ENCODE results near the gene ZBTB11. TPM values are rescaled to one million over a fixed set of nuclear protein-coding genes. Genes with fewer than 3 reads are reported as not detected.

ZBTB11 gene
- total and polyA plus RNA-seq, 9 of the 15 experiments (the other 6 are each of a cell fraction or from before 2014, with no cell fraction given), result 6.2 to 31.9 (median 21.4) TPM

DNA sequence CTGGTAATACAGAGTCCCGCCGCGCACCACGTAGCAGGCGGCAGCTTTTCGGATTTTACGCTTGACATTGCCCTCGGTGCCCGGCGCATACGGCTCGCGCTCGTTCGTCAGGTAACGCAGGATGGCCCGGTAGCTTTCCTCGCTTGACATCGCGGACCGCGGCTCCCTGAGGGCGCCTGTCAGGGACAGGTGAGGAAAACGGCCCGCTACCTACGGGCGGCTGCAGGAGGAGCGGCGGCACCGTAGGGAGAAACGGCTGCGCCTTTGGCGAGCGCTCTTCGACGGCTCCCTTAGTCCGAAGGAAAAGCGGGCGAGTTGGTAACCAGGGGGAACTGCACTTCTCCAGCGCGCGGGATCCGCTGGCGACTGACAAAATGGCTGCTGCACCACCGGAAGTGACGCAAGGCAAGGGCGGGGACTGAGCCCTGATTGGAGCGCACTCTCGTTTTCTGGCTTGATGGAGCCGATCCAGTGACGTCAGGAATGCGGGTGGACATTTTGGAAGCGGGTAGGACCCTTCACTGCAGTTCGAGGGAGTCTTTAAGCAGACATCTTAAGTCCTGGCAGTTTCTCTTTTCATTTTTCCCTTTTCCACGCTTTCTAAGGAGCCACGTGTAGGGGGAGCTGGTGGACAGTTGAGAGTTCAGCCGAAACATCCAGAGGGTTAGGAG, at the start of gene ZBTB11 (continued):
- TF ChIP-seq, protein P1, sequence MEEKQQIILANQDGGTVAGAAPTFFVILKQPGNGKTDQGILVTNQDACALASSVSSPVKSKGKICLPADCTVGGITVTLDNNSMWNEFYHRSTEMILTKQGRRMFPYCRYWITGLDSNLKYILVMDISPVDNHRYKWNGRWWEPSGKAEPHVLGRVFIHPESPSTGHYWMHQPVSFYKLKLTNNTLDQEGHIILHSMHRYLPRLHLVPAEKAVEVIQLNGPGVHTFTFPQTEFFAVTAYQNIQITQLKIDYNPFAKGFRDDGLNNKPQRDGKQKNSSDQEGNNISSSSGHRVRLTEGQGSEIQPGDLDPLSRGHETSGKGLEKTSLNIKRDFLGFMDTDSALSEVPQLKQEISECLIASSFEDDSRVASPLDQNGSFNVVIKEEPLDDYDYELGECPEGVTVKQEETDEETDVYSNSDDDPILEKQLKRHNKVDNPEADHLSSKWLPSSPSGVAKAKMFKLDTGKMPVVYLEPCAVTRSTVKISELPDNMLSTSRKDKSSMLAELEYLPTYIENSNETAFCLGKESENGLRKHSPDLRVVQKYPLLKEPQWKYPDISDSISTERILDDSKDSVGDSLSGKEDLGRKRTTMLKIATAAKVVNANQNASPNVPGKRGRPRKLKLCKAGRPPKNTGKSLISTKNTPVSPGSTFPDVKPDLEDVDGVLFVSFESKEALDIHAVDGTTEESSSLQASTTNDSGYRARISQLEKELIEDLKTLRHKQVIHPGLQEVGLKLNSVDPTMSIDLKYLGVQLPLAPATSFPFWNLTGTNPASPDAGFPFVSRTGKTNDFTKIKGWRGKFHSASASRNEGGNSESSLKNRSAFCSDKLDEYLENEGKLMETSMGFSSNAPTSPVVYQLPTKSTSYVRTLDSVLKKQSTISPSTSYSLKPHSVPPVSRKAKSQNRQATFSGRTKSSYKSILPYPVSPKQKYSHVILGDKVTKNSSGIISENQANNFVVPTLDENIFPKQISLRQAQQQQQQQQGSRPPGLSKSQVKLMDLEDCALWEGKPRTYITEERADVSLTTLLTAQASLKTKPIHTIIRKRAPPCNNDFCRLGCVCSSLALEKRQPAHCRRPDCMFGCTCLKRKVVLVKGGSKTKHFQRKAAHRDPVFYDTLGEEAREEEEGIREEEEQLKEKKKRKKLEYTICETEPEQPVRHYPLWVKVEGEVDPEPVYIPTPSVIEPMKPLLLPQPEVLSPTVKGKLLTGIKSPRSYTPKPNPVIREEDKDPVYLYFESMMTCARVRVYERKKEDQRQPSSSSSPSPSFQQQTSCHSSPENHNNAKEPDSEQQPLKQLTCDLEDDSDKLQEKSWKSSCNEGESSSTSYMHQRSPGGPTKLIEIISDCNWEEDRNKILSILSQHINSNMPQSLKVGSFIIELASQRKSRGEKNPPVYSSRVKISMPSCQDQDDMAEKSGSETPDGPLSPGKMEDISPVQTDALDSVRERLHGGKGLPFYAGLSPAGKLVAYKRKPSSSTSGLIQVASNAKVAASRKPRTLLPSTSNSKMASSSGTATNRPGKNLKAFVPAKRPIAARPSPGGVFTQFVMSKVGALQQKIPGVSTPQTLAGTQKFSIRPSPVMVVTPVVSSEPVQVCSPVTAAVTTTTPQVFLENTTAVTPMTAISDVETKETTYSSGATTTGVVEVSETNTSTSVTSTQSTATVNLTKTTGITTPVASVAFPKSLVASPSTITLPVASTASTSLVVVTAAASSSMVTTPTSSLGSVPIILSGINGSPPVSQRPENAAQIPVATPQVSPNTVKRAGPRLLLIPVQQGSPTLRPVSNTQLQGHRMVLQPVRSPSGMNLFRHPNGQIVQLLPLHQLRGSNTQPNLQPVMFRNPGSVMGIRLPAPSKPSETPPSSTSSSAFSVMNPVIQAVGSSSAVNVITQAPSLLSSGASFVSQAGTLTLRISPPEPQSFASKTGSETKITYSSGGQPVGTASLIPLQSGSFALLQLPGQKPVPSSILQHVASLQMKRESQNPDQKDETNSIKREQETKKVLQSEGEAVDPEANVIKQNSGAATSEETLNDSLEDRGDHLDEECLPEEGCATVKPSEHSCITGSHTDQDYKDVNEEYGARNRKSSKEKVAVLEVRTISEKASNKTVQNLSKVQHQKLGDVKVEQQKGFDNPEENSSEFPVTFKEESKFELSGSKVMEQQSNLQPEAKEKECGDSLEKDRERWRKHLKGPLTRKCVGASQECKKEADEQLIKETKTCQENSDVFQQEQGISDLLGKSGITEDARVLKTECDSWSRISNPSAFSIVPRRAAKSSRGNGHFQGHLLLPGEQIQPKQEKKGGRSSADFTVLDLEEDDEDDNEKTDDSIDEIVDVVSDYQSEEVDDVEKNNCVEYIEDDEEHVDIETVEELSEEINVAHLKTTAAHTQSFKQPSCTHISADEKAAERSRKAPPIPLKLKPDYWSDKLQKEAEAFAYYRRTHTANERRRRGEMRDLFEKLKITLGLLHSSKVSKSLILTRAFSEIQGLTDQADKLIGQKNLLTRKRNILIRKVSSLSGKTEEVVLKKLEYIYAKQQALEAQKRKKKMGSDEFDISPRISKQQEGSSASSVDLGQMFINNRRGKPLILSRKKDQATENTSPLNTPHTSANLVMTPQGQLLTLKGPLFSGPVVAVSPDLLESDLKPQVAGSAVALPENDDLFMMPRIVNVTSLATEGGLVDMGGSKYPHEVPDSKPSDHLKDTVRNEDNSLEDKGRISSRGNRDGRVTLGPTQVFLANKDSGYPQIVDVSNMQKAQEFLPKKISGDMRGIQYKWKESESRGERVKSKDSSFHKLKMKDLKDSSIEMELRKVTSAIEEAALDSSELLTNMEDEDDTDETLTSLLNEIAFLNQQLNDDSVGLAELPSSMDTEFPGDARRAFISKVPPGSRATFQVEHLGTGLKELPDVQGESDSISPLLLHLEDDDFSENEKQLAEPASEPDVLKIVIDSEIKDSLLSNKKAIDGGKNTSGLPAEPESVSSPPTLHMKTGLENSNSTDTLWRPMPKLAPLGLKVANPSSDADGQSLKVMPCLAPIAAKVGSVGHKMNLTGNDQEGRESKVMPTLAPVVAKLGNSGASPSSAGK (IDR thresholded peaks at IDR 0.05), result no peak
- TF ChIP-seq NR1H2 (CRISPR knock-in tag; IDR thresholded peaks at IDR 0.05) (no peak), BHLHE40 (IDR thresholded peaks at IDR 0.05; ENCODE audit: low read length) (0 out of 2 replicates have a peak, but pooled peaks have one; percentile 24), GATAD2A (IDR thresholded peaks at IDR 0.05) (no peak), FOXK2 (conservative IDR thresholded peaks at IDR 0.05 in 1 of 2, IDR thresholded peaks at IDR 0.05 in 1 of 2; ENCODE audit: low read depth in 2 of 2) (peak; percentile 44 to 52; a peak in 1 of 4 replicates), MTA3 (IDR thresholded peaks at IDR 0.05; ENCODE audit: borderline replicate concordance) (peak; percentile 65; the same call in 1 of the 2 replicates), NR4A1 (CRISPR knock-in tag; IDR thresholded peaks at IDR 0.05) (no peak), NR4A1 (tag; IDR thresholded peaks at IDR 0.05) (no peak), CREB1 (IDR thresholded peaks at IDR 0.05) (peak; percentile 91), CREB1 (CRISPR knock-in tag; IDR thresholded peaks at IDR 0.05) (peak; percentile 94), OTX1 (CRISPR knock-in tag; IDR thresholded peaks at IDR 0.05) (0 out of 2 replicates have a peak, but pooled peaks have one; percentile 21), ZNF707 (CRISPR knock-in tag; conservative IDR thresholded peaks at IDR 0.05) (no peak), ZNF444 (CRISPR knock-in tag; IDR thresholded peaks at IDR 0.05) (0 out of 2 replicates have a peak, but pooled peaks have one; percentile 36)
- TF ChIP-seq, protein P2, sequence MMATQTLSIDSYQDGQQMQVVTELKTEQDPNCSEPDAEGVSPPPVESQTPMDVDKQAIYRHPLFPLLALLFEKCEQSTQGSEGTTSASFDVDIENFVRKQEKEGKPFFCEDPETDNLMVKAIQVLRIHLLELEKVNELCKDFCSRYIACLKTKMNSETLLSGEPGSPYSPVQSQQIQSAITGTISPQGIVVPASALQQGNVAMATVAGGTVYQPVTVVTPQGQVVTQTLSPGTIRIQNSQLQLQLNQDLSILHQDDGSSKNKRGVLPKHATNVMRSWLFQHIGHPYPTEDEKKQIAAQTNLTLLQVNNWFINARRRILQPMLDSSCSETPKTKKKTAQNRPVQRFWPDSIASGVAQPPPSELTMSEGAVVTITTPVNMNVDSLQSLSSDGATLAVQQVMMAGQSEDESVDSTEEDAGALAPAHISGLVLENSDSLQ (IDR thresholded peaks at IDR 0.05), result peak; percentile 82
- TF ChIP-seq, protein P3, sequence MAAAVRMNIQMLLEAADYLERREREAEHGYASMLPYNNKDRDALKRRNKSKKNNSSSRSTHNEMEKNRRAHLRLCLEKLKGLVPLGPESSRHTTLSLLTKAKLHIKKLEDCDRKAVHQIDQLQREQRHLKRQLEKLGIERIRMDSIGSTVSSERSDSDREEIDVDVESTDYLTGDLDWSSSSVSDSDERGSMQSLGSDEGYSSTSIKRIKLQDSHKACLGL (CRISPR knock-in tag; IDR thresholded peaks at IDR 0.05; ENCODE audit: borderline replicate concordance, poor library complexity, severe bottlenecking), result peak; percentile 57

All from K562 (cell line).